Left ventricle myocardium inferior (tissue), 1 donor: ENCODE results near the gene SHROOM2. TPM values are rescaled to one million over a fixed set of nuclear protein-coding genes. Genes with fewer than 3 reads are reported as not detected.

Experiments used
- DNase-seq: peaks from one replicate; pipeline ENCODE4 v3.0.0-alpha.2; 2020
- H3K27ac ChIP-seq: fragments of 200-600 bp; replicated peaks from 2 replicates; pipeline ENCODE4 v1.8.0; 2021
- H3K27me3 ChIP-seq: fragments of 200-600 bp; 2 replicates; pipeline ENCODE4 v1.8.0; 2021; ENCODE audit warnings: low read depth
- H3K36me3 ChIP-seq: fragments of 200-600 bp; 2 replicates; pipeline ENCODE4 v1.8.0; 2021
- H3K4me1 ChIP-seq: fragments of 200-600 bp; 2 replicates; pipeline ENCODE4 v1.8.0; 2021
- H3K4me3 ChIP-seq: fragments of 200-600 bp; 2 replicates; pipeline ENCODE4 v1.8.0; 2021; ENCODE audit warnings: mild to moderate bottlenecking, moderate library complexity
- H3K9me3 ChIP-seq: fragments of 200-600 bp; replicated peaks from 2 replicates; pipeline ENCODE4 v1.8.0; 2021
- intact Hi-C: fragments of 100-400 bp; cut with micrococcal nuclease; formaldehyde crosslinking; loops from one replicate; pipeline ENCODE4 v1.11.0; 2022
- total RNA-seq: library from RNA; stranded (reverse); fragmentation: NEBNext Ultra II Directional; extraction: Animal tissue kit (Norgen Biotek cat#: 25700); gene quantifications from one replicate; pipeline ENCODE4 v1.2.1, GENCODE V29; 2021
- TF ChIP-seq, protein P1 (sequence below): fragments of 200-600 bp; IDR thresholded peaks from 2 replicates; pipeline ENCODE4 v1.8.0; 2021; ENCODE audit warnings: antibody characterized with exemption, mild to moderate bottlenecking, borderline replicate concordance
- donor health status: DM: no; HTN: yes; CAD: no; lungs with severe emphysema.

Gene SHROOM2
- total RNA-seq, 1 donor from 2014 or later: 0.71 TPM

DNA sequence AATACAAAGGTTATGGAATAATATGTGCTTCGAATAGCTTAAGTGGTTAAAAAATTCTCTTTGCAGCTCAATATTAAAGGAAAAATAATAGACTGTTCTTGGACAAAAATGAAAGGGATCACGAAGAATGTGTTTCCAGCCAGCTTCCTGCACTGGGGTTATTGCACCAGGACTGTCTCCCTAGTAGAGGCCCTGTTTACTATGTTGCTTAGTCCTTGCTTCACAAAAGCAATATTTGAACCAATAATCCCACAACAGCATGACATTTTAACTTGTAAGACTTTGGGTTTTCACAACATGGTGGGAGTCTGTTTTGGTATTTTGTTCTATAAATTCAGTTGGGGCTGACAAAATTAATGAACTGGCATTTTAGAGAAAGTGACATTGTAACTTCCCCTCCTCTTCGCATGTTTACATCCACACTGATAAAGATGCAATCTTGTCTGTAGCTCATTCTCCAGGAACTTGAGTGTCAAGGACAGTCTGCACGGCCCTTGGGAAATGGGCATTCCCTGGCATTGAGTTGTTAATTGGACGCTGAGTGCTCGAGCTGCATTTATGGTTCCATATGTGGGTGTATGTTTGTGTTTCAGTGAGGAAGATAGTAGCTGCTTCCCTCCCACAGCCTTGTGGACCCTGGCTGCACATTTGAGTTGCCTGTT is 39.0 kb downstream of the SHROOM2 start:
- TF ChIP-seq, protein P1, sequence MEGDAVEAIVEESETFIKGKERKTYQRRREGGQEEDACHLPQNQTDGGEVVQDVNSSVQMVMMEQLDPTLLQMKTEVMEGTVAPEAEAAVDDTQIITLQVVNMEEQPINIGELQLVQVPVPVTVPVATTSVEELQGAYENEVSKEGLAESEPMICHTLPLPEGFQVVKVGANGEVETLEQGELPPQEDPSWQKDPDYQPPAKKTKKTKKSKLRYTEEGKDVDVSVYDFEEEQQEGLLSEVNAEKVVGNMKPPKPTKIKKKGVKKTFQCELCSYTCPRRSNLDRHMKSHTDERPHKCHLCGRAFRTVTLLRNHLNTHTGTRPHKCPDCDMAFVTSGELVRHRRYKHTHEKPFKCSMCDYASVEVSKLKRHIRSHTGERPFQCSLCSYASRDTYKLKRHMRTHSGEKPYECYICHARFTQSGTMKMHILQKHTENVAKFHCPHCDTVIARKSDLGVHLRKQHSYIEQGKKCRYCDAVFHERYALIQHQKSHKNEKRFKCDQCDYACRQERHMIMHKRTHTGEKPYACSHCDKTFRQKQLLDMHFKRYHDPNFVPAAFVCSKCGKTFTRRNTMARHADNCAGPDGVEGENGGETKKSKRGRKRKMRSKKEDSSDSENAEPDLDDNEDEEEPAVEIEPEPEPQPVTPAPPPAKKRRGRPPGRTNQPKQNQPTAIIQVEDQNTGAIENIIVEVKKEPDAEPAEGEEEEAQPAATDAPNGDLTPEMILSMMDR: no peak
- no peak overlapping the region for H3K27ac ChIP-seq
- no peaks in the 10 kb centered on the region for H3K36me3 ChIP-seq
- no peak overlapping the region for H3K4me3 ChIP-seq
- no peaks in the 10 kb centered on the region for H3K27me3 ChIP-seq
- no peaks in the 10 kb centered on the region for H3K9me3 ChIP-seq
- no peaks in the 10 kb centered on the region for H3K4me1 ChIP-seq
- intact Hi-C loops: no loop called here
- no peak for DNase-seq

DNA sequence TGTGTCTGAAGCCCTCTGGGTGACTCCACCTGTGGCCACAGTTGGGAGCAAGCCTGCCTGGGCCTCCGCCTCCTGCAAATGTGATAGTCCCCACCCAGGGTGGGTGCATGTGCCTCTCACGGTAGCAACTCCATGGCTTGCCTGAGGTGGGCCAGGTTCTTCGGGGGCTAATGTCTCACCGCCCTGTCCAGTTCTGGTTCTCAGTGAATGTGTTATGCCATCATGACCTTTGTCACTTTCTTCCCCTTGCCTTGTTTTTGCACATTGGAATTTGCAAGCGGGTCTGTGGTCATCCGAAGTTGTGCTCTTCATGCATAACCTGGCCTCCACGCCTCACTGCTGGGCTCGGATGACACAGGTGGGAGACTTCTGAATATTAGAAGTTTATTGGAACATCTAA is 39.7 kb downstream of the SHROOM2 start:
- Histone ChIP-seq H3K9me3 (no peaks in the 10 kb centered on the region), H3K27ac (no peak overlapping the region), H3K36me3 (no peaks in the 10 kb centered on the region), H3K27me3 (no peaks in the 10 kb centered on the region), H3K4me3 (no peak overlapping the region), H3K4me1 (no peaks in the 10 kb centered on the region)
- intact Hi-C loops: no loop called here
- DNase-seq: no peak
- TF ChIP-seq, protein P1: no peak

DNA sequence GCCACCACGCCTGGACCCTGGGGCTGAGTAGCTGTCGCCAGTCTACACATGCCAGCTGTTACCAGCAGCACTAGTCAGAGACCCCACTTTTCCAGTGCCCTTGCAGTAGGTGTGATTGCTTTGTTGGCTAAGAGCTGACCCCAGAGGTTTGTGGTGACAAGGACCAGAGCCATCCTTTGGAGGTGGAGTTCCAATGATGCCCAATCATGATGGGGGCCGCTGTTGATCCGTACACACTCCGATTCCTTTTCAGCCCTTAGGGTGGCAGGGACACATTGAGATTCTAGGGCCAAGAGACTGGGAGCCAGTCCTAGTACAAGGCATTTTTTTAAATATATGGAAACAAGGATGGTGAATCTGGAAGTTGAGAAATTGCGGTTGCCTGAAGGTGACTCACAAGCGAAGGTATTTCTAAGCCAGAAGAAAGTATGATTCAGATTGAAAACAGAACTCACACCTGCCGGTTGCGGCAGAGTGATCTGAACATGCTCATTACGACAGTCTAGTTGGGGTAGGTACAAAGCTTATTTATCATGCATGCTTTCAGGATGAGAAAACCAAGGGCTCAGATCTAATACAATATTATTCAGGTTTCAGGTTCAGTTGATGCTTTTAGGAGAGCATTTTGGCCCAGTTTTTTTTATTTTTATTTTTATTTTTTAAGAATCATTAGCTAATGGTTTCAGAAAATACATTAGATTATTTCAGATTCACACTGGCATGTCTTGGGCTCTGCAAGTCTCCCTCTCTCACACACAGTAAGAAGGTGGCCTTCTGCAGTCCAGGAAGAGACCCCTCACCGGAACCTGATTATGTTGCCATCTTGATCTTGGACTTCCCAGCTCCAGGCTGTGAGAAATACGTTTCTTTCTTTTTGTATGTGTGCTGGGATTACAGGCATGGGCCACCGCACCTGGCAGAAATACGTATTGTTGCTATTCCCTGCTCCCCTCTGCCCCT is 43.4 kb downstream of the SHROOM2 start:
- no peaks in the 10 kb centered on the region for H3K9me3 ChIP-seq
- H3K4me1 ChIP-seq: no peaks in the 10 kb centered on the region
- DNase-seq: no peak
- no peaks in the 10 kb centered on the region for H3K36me3 ChIP-seq
- H3K27ac ChIP-seq: no peak overlapping the region
- H3K27me3 ChIP-seq: no peaks in the 10 kb centered on the region
- TF ChIP-seq, protein P1: no peak
- H3K4me3 ChIP-seq: no peak overlapping the region
- intact Hi-C loops: no loop called here

DNA sequence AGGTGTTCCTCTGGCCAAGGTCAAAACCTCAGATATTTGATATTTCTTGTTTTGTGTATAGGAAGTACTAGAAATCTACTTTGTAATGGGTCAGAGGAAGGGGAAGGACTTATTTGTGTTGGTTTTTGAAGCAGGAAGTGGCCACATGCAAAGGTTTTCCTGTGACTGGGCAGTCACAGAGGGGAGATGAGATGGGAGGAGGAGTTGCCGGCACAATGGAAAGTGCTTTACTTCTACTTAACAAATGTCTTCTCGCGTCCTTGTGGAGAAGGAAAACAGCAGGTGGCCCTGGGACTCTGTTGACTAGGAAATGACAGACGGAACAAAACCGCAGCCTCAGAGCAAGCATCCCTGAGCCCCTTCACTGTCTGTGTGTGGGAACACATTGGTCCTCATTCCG is 46.6 kb downstream of the SHROOM2 start:
- no peak for DNase-seq

DNA sequence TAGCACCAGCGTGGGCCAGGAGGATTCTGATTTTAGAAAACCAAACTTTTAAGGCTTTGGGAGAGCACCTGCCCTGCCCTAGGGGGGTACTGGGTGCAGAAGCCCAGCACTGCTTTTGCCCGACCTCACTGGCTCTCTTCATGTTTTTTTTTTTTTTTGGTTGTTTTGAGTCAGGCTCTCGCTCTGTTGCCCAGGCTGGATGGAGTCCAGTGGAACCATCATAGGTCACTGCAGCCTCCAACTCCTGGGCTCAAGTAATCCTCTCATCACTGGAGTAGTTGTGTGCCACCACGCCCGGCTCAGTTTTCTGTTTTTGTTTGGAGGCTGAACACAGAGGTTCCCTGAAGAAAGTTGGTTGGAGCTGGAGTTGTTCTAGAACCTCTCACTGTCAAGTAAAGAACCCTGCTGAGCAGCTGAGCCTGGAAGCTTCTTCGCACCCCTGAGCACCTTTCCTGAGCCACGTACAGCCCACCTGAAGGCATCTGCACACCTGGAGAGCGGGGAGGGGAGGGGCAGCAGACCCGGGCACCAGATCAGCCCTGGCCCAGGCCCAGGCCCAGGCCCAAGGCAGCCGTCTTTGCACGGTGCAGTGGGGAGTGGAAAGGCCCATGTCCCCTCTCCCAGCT is 49.5 kb downstream of the SHROOM2 start:
- Histone ChIP-seq H3K4me3 (no peak overlapping the region), H3K4me1 (no peaks in the 10 kb centered on the region), H3K27me3 (no peaks in the 10 kb centered on the region), H3K27ac (no peak overlapping the region), H3K9me3 (no peaks in the 10 kb centered on the region), H3K36me3 (no peaks in the 10 kb centered on the region)
- TF ChIP-seq, protein P1: no peak
- intact Hi-C loops: no loop called here
- no peak for DNase-seq

More for the DNA sequence above, 46.6 kb downstream of the SHROOM2 start:
- Histone ChIP-seq H3K27ac (peak overlapping the region; percentile 19), H3K27me3 (no peaks in the 10 kb centered on the region), H3K9me3 (no peaks in the 10 kb centered on the region), H3K4me1 (no peaks in the 10 kb centered on the region), H3K4me3 (no peak overlapping the region), H3K36me3 (no peaks in the 10 kb centered on the region)
- TF ChIP-seq, protein P1: no peak
- intact Hi-C loops: no loop called here
